NOMO-1 treated with dmso at 0.1 percent for 144 hours (cell line): ENCODE measurements around the gene SHISA4.

Experiments used
- DNase-seq: peaks from one replicate; lab custom pipeline; 2025; ENCODE audit not compliant: unreplicated experiment; lab: John Stamatoyannopoulos, UW

SHISA4 gene

GRCh38 chr1:201880928-201881571, 7.6 kb upstream of the SHISA4 start:
- DNase-seq = peak; percentile 21

- DNase-seq = no peak
Measured at GRCh38 chr1:201881617-201882016, 7.1 kb upstream of the SHISA4 start.

GRCh38 chr1:201882665-201883132, 6.0 kb upstream of the SHISA4 start:
- peak; percentile 88 for DNase-seq

- DNase-seq = no peak
Measured at GRCh38 chr1:201883266-201883665, 5.4 kb upstream of the SHISA4 start.

GRCh38 chr1:201883786-201884185, 4.9 kb upstream of the SHISA4 start:
- peak; percentile 38 for DNase-seq

- DNase-seq = no peak
Measured at GRCh38 chr1:201884425-201884824, 4.3 kb upstream of the SHISA4 start.

GRCh38 chr1:201885531-201886075, 3.1 kb upstream of the SHISA4 start:
- DNase-seq = no peak

GRCh38 chr1:201886103-201886885, 2.4 kb upstream of the SHISA4 start:
- DNase-seq = no peak

- DNase-seq = no peak
Measured at GRCh38 chr1:201887116-201887866, 1.4 kb upstream of the SHISA4 start.

- no peak for DNase-seq
Measured at GRCh38 chr1:201889090-201889968, 631 bp downstream of the SHISA4 start.

- no peak for DNase-seq
Measured at GRCh38 chr1:201890223-201890622, 1.5 kb downstream of the SHISA4 start.

GRCh38 chr1:201890806-201891450, 2.2 kb downstream of the SHISA4 start:
- DNase-seq = no peak

GRCh38 chr1:201891451-201892045, 2.9 kb downstream of the SHISA4 start:
- no peak for DNase-seq

- DNase-seq = no peak
Measured at GRCh38 chr1:201892211-201892610, 3.5 kb downstream of the SHISA4 start.

GRCh38 chr1:201893431-201893830, 4.7 kb downstream of the SHISA4 start:
- DNase-seq = no peak

- DNase-seq = no peak
Measured at GRCh38 chr1:201894343-201895119, 5.8 kb downstream of the SHISA4 start.

- DNase-seq = no peak
Measured at GRCh38 chr1:201895120-201895665, 6.5 kb downstream of the SHISA4 start.
